ENCODE data around the gene ISG15.
A peak's percentile ranks its signal among the peaks of the same experiment; 100 is the strongest.
"Not testable (repeated sequence)": the region's sequence is repeated elsewhere in the genome, so short reads cannot be mapped to it uniquely, and the experiment has no call there.

The ISG15 gene

DNA sequence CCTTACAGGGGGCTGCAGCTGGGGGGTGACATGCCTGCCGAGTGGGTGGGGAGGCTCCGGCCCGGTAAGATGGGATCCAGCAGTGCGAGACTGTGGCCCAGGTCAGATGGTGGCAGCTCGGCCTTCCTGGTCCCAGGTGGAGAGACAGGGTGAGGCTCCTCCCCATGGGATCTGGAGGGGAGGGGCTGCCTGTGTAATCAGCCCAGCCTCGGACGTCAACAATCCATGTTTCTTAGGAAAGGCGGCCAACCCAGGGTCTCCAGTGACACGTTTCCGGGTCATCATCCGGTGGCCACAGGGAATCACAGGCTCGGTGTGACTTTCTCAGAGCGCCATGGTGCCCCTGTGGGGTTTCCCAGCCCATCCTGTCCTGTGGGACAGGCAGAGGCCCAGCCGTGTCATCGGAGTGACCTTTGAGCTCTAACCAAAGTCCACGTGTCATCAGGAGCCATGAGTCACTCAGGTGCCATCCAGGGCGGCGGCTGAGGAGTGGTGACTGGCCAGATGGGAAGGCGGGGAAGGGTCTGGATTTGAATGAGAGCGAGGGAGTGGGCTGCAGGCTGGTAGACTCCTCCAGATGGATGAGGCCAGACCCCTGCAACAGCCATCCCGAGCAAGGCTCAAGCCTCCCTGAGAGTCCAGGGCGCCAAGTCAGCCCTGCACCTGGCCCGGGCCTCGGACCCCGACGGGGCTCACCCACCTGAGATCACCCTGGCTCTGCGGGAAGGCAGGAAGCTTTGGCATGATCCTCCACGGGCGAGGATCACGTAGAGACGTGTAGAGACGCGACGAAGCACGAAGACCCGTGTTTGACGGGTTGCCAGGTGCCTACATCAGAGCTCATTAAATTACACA lies 6.8 kb upstream of the ISG15 start:
- DNase-seq (ENCODE audit: extremely low read depth, low read depth), result no peak
- H3K4me3 ChIP-seq (replicated peaks; ENCODE audit: low read depth, low read length), result no peak overlapping the region
- TF ChIP-seq, protein P1, sequence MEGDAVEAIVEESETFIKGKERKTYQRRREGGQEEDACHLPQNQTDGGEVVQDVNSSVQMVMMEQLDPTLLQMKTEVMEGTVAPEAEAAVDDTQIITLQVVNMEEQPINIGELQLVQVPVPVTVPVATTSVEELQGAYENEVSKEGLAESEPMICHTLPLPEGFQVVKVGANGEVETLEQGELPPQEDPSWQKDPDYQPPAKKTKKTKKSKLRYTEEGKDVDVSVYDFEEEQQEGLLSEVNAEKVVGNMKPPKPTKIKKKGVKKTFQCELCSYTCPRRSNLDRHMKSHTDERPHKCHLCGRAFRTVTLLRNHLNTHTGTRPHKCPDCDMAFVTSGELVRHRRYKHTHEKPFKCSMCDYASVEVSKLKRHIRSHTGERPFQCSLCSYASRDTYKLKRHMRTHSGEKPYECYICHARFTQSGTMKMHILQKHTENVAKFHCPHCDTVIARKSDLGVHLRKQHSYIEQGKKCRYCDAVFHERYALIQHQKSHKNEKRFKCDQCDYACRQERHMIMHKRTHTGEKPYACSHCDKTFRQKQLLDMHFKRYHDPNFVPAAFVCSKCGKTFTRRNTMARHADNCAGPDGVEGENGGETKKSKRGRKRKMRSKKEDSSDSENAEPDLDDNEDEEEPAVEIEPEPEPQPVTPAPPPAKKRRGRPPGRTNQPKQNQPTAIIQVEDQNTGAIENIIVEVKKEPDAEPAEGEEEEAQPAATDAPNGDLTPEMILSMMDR (IDR thresholded peaks at IDR 0.05; ENCODE audit: low read depth, low read length, missing control alignments), result no peak

DNA sequence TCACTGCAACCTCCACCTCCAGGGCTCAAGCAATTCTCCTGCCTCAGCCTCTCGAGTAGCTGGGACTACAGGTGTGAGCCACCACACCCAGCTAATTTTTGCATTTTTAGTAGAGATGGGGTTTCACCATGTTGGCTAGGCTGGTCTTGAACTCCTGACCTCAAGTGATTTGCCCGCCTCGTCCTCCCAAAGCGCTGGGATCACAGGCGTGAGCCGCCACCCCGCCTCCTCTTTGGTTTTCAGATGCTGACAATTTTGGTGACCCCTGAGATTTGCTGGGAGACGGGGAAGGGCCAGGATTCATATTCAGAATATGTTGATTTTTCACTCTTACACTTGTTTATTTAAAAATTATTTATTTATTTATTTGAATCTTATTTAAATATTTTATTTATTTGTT lies 3.2 kb upstream of the ISG15 start:
- H3K4me3 ChIP-seq (replicated peaks; ENCODE audit: low read depth, low read length); DNase-seq (ENCODE audit: extremely low read depth, low read depth): not testable (repeated sequence)

DNA sequence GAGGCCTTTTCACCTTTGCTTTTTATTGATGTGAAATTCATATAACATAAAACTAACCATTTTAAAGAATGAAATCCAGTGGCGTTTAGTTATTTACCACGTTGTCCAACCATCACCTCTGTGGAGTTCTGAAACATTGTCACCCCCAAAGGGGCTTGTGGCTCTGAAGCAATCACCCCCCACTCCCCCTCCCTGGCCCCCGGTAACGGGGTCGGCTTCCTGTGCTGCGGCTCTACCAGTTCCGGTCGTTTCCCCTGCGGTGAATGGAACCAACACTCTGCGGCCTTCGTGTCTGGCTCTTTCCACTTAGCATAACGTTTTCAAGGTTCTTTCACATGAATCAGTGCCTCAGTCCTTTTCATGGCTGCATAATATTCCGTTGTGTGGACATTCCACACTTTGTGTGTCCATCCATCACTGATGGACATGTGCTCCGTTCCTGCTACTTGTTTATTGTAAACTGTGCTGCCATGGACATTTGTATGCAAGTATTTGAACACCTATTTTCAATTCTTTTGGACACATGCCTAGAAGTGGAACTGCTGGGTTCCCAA lies 1.8 kb upstream of the ISG15 start:
- TF ChIP-seq, protein P1 (IDR thresholded peaks at IDR 0.05; ENCODE audit: low read depth, low read length, missing control alignments), result no peak
- DNase-seq (ENCODE audit: extremely low read depth, low read depth), result no peak
- no peak overlapping the region for H3K4me3 ChIP-seq (replicated peaks; ENCODE audit: low read depth, low read length)

DNA sequence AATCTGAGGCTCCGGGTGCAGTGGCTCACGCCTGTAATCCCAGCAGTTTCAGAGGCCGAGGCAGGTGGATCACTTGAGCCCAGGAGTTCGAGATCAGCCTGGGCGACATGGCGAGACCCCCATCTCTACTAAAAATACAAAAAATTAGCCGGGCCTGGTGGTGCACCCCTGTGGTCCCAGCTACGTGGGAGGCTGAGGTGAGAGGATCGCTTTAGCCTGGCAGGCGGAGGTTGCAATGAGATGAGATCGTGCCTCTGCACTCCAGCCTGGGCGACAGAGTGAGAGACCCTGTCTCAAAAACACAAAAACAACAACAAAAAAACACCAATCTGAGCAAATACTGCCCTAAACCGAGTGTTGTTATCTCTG lies 577 bp upstream of the ISG15 start:
- peak overlapping the region; percentile 65 for H3K4me3 ChIP-seq (replicated peaks; ENCODE audit: low read depth, low read length)
- not testable (repeated sequence) for DNase-seq (ENCODE audit: extremely low read depth, low read depth)

DNA sequence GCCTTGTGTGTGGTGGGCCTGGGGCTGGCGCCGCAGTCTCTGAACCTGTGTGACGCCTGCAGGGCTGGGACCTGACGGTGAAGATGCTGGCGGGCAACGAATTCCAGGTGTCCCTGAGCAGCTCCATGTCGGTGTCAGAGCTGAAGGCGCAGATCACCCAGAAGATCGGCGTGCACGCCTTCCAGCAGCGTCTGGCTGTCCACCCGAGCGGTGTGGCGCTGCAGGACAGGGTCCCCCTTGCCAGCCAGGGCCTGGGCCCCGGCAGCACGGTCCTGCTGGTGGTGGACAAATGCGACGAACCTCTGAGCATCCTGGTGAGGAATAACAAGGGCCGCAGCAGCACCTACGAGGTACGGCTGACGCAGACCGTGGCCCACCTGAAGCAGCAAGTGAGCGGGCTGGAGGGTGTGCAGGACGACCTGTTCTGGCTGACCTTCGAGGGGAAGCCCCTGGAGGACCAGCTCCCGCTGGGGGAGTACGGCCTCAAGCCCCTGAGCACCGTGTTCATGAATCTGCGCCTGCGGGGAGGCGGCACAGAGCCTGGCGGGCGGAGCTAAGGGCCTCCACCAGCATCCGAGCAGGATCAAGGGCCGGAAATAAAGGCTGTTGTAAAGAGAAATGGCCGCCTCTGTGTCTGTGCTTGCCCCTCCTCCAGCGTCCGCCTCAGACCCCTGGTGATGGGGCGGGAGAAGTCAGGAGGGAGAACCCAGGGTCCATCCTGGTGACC lies 788 bp downstream of the ISG15 start:
- TF ChIP-seq, protein P1 (IDR thresholded peaks at IDR 0.05; ENCODE audit: low read depth, low read length, missing control alignments), result no peak
- DNase-seq (ENCODE audit: extremely low read depth, low read depth), result no peak
- peak overlapping the region; percentile 65 for H3K4me3 ChIP-seq (replicated peaks; ENCODE audit: low read depth, low read length)

DNA sequence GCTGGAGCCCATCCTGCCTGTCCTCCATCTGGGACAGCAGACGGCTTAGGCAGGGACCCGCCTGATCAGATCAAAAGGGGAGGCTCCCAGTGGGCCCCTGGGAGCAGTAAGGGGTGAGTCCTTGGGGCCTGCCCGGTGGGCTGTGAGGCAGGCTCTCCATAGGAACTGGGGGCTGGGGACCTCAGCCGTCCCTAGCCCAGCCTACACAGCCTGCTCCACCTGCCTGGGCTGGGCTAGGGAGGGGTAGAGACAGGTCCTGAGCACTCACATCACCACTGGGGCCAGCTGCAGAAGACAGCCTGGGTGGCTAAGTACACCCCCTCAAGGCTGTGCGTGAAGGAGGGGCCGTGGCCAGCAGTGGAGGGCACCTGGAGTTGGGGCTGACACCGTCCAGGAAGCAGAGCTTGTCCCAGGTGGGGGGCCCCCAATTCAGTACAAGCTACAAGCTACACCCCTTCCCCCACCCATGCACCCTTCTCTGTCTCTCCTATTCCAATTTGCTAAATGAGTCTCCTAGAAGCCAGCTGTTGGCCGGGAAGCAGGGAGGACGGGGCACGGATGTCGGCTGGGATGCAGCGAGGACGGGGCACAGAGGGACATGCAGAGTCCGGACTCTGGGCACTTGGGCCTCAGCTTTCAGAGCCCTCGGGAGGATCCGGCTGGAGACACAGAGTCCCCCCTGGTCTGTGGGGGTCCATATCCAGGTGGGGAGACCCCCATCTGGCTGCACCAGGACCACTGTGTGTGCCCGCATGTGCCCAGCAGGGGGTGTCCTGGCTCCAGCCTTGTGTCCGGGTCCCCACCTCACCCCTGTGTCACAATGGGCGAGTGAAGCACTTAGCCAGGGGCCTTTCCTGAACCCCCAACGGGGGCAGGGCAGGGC lies 1.7 kb downstream of the ISG15 start:
- no peak for DNase-seq (ENCODE audit: extremely low read depth, low read depth)
- H3K4me3 ChIP-seq (replicated peaks; ENCODE audit: low read depth, low read length), result peak overlapping the region; percentile 65
- TF ChIP-seq, protein P1 (IDR thresholded peaks at IDR 0.05; ENCODE audit: low read depth, low read length, missing control alignments), result peak; percentile 41

DNA sequence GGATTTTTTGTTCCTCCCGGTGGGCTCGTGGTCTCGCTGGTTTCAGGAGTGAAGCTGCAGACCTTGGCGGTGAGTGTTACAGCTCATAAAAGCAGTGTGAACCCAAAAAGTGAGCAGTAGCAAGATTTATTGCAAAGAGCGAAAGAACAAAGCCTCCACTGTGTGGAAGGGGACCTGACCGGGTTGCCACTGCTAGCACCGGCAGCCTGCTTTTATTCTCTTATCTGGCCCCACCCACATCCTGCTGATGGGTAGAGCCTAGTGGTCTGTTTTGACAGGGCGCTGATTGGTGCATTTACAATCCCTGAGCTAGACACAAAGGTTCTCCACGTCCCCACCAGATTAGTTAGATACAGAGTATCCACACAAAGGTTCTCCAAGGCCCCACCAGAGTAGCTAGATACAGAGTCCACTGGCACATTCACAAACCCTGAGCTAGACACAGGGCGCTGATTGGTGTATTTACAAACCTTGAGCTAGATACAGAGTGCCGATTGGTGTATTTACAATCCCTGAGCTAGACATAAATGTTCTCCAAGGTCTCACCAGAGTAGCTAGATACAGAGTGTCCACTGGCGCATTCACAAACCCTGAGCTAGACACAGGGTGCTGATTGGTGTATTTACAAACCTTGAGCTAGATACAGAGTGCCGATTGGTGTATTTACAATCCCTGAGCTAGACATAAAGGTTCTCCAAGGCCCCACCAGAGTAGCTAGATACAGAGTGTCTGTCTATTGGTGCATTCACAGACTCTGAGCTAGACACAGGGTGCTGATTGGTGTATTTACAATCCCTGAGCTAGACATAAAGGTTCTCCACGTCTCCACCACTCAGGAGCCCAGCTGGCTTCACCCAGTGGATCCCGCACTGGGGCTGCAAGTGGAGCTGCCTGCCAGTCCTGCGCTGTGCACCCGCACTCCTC lies 4.4 kb downstream of the ISG15 start:
- DNase-seq (ENCODE audit: extremely low read depth, low read depth); H3K4me3 ChIP-seq (replicated peaks; ENCODE audit: low read depth, low read length): not testable (repeated sequence)

DNA sequence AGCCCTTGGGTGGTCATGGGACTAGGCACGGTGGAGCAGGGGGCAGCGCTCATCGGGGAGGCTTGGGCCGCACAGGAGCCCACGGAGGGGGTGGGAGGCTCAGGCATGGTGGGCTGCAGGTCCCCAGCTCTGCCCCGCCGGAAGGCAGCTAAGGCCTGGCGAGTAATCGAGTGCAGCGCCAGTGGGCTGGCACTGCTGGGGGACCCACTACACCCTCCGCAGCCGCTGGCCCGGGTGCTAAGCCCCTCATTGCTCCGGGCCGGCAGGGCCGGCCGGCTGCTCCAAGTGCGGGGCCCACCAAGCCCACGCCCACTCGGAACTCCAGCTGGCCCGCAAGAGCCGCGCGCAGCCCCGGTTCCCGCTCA lies 5.0 kb downstream of the ISG15 start:
- not testable (repeated sequence) for DNase-seq (ENCODE audit: extremely low read depth, low read depth); H3K4me3 ChIP-seq (replicated peaks; ENCODE audit: low read depth, low read length)
